Epithelial cell of esophagus (primary cell): ENCODE measurements around the gene ASCC3.
A peak's percentile ranks its signal among the peaks of the same experiment; 100 is the strongest.

Experiments used
- DNase-seq: peaks from one replicate; pipeline ENCODE4 v3.0.0; 2010; ENCODE audit warnings: low read depth
- H3K4me3 ChIP-seq: 2 replicates; pipeline ENCODE4 v1.5.1; 2011; ENCODE audit warnings: mild to moderate bottlenecking, low read length, control low read depth
- TF ChIP-seq, protein P1 (sequence below): IDR thresholded peaks from 2 replicates; pipeline ENCODE4 v1.5.1; 2011; ENCODE audit warnings: low read depth, mild to moderate bottlenecking, low read length, control low read depth, inconsistent platforms; ENCODE audit not compliant: insufficient read depth; ENCODE audit errors: missing control alignments

ASCC3 gene

DNA sequence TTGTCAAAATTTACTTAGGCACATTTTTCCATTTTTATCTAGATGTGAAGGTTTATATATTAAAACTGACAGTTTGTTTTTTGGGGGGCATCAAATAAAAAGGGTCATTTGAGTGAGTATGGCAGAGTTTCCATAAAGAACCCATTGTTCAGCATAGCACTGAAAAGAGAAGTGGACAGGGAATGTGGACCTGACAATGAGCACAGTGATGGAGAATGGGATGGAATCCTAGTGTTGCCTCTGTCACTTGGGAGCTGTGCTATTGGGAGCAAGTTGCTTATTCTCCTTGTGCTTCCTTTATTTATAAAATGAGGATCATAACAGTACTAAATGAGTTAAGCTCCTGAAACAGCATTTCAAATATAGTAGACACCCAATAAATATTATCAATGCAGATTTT lies 285.7 kb downstream of the ASCC3 start:
- no peak for DNase-seq
- TF ChIP-seq, protein P1, sequence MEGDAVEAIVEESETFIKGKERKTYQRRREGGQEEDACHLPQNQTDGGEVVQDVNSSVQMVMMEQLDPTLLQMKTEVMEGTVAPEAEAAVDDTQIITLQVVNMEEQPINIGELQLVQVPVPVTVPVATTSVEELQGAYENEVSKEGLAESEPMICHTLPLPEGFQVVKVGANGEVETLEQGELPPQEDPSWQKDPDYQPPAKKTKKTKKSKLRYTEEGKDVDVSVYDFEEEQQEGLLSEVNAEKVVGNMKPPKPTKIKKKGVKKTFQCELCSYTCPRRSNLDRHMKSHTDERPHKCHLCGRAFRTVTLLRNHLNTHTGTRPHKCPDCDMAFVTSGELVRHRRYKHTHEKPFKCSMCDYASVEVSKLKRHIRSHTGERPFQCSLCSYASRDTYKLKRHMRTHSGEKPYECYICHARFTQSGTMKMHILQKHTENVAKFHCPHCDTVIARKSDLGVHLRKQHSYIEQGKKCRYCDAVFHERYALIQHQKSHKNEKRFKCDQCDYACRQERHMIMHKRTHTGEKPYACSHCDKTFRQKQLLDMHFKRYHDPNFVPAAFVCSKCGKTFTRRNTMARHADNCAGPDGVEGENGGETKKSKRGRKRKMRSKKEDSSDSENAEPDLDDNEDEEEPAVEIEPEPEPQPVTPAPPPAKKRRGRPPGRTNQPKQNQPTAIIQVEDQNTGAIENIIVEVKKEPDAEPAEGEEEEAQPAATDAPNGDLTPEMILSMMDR: no peak
- no peak overlapping the region for H3K4me3 ChIP-seq

DNA sequence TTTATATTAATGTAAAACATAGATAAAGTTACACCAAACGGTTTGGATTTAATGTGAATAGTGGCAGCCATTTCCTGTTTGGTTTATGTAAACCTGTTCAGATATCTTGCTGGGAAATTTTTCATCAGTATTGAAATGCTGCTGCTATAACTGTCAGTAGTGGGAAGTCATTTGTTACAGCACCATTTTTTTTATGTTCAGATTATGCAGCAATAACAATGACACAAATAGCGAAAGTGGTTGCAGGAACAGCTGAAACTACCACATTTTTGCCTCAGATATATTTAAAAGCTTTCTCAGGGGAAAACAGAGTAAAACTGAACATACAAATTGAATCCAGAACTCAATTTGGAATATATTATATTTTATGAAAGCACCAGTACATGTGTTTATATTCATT lies 287.6 kb downstream of the ASCC3 start:
- TF ChIP-seq, protein P1: no peak
- DNase-seq: no peak
- no peak overlapping the region for H3K4me3 ChIP-seq

DNA sequence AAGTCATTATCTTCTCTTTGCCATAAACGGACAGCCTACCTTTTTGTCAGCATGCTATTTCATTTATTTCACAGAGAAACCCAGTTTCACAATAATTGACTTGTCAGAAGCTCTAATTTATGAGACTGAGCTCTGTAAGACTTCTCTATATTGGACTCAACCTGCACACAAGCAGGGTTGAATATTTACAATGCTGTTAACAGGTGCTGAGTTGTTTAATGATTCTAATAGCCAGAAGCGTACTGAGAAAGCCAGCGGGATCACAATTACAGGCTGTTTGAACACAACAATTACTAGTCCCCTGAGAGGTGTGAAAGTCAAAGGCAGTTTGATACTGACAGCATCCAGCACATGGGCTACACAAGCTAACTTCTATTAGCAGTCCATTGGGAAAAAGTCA lies 288.2 kb downstream of the ASCC3 start:
- DNase-seq: no peak
- TF ChIP-seq, protein P1: no peak
- no peak overlapping the region for H3K4me3 ChIP-seq

DNA sequence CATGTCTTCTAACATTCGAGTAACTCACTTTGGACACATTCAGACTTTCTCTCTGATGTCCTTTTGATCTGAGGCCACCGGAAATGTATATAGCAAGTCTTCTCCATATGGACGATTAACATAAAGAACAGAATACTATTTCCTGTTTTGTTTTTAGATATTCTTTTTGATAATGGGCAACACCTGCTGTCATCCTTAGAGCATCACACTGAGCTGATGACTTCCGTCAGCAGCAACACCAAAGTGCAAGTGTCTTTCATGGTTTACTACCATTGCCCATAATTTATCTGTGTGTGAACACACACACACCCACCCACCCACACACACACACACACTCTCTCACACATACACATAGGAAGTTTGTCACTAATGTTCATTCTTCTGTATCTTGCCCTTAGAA lies 303.7 kb downstream of the ASCC3 start:
- DNase-seq: no peak
- TF ChIP-seq, protein P1: no peak
- H3K4me3 ChIP-seq: no peak overlapping the region

DNA sequence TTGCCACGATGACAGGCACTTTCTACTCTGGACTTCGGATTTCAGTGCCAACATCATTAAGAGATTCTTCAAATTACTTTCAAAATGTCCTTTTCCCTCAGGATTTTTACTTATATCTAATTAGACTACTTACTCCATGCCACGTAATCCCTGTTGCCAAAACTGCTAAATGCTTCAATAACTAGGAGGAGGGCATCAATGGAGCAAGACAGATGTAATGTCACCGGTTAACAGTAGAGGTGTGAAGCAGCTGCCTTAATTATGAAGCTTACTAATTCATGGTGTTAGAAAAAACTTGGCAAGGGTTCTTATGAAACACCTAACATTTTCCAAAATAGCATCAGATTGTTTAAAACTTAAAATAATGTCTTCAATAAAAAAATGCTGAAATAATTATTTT lies 305.2 kb downstream of the ASCC3 start:
- TF ChIP-seq, protein P1: no peak
- no peak overlapping the region for H3K4me3 ChIP-seq
- DNase-seq: no peak

DNA sequence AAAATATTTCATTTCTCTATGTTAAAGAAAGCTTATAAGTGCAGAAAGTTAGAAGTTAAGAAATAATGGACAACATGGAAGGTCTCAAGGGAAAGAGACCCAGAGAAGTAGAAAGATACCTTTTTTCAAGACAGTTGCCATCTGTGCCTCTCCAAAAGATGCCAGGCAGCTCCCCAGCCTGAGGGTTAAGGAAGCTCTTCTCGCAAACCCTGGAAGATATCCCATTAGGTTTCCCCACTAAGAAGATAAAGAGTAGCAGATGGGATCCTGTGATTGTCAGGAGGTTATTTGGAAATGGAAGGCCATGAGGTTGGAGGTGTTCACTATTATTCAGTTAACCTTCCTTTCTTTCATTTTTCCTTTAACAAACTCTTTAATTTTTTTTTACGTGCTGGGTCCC lies 306.3 kb downstream of the ASCC3 start:
- no peak overlapping the region for H3K4me3 ChIP-seq
- TF ChIP-seq, protein P1: no peak
- DNase-seq: no peak

DNA sequence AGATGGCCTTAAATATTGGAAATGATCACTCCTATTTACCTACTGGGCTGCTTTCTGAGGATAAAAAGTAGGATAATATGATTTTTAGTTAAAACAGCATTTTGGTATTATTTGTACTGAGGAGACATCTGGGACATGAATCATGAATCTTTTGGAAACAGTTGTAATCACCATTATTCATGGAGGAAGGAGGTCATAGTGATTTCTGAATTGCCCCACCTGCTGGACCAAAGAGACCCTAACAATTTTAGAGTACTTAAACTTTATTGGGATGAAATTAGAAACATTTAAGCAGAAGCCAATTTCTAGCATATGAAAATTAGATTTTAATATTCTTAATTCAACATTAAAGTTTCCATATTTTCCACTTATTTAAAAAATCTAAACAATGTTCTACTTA lies 308.0 kb downstream of the ASCC3 start:
- TF ChIP-seq, protein P1: peak; percentile 19
- peak; percentile 42 for DNase-seq
- H3K4me3 ChIP-seq: no peak overlapping the region
